ENCODE data around the gene SPOP.

Gene SPOP

DNA sequence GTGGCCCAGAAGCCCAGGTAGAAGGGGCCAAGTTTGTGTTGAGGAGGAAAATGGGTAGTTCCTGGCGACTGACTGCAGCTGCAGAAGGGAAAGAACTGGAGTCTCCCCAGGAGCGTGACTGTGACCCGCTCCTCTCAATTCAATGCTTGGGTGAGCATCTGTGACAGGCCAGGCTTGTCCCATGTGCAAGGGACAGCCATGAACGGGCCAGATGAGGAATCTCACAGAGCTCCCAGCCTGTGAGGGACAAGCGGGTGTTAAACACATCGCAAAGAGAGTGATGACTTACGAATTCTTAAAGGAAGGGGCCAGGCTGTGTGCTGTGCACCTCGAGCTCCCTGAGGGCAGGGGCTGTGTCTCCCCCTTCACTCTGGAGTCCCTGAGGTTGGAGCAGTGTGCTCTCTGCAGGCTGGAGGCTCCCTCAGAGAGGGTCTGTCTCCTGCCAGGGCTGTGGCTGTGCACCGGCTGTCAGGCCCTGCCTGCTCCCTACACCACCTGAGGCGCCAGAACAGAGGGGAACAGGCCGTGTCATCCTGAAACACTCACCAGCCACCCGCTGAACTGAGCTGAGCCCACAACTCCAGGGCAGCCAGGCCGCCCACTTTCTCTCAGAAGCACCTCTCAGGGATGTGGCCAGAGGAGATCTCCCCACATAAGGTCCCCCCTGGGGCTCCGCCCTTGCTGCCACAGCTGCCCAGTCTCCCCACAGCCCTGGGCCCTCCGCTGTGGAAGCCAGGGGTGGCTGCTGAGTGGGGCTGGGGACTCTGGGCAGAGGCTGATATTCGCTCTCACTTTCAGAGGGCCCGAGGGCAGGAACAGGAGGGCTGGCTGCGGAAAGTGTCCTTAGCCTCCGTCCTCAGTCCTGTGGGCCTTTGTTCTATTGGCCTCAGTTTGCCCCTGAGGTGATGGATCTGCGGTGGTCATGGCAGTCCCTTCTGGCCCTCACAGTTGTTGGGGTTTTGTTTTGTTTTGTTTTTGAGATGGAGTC lies 127.9 kb downstream of the SPOP start:
- TF ChIP-seq, protein P1, sequence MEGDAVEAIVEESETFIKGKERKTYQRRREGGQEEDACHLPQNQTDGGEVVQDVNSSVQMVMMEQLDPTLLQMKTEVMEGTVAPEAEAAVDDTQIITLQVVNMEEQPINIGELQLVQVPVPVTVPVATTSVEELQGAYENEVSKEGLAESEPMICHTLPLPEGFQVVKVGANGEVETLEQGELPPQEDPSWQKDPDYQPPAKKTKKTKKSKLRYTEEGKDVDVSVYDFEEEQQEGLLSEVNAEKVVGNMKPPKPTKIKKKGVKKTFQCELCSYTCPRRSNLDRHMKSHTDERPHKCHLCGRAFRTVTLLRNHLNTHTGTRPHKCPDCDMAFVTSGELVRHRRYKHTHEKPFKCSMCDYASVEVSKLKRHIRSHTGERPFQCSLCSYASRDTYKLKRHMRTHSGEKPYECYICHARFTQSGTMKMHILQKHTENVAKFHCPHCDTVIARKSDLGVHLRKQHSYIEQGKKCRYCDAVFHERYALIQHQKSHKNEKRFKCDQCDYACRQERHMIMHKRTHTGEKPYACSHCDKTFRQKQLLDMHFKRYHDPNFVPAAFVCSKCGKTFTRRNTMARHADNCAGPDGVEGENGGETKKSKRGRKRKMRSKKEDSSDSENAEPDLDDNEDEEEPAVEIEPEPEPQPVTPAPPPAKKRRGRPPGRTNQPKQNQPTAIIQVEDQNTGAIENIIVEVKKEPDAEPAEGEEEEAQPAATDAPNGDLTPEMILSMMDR (conservative IDR thresholded peaks at IDR 0.05) = no peak
- no peak overlapping the region for H3K27ac ChIP-seq

DNA sequence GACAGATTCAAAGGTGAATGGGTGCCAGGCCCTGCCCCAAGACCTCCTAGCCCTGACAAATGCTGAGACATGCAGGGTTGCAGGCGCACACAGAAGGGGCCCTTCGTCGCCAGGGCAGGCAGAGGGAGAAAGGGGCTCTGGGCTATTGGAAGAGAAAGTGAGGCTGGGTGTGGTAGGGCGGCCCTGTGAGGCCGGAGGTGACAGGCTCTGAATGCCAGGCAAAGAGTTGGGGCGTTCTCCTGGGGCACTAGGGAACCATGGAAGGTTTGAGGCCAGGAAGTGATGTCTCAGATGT lies 128.6 kb downstream of the SPOP start:
- TF ChIP-seq, protein P1 (conservative IDR thresholded peaks at IDR 0.05) = no peak
- no peak overlapping the region for H3K27ac ChIP-seq

All from VCaP (cell line).